GM06990 (cell line): ENCODE results near the gene CENPO.

Source experiments
- DNase-seq: peaks from one replicate; pipeline ENCODE4 v3.0.0-alpha.2; 2011; ENCODE audit not compliant: insufficient read length; ENCODE audit errors: extremely low read depth
- H3K27me3 ChIP-seq: replicated peaks from 2 replicates; pipeline ENCODE4 v1.6.0; 2011; ENCODE audit warnings: low read length; ENCODE audit not compliant: control insufficient read depth, insufficient read depth
- H3K36me3 ChIP-seq: 2 replicates; pipeline ENCODE4 v1.5.1; 2011; ENCODE audit warnings: low read length; ENCODE audit not compliant: control insufficient read depth, insufficient read depth
- H3K4me3 ChIP-seq: replicated peaks from 2 replicates; pipeline ENCODE4 v1.5.1; 2011; ENCODE audit warnings: low read depth, mild to moderate bottlenecking, control low read depth, low read length
- TF ChIP-seq, protein P1 (sequence below): IDR thresholded peaks from 2 replicates; pipeline ENCODE4 v1.5.1; 2011; ENCODE audit warnings: low read length, control low read depth, mild to moderate bottlenecking, inconsistent platforms; ENCODE audit not compliant: insufficient read depth, poor library complexity, severe bottlenecking

Gene CENPO

DNA sequence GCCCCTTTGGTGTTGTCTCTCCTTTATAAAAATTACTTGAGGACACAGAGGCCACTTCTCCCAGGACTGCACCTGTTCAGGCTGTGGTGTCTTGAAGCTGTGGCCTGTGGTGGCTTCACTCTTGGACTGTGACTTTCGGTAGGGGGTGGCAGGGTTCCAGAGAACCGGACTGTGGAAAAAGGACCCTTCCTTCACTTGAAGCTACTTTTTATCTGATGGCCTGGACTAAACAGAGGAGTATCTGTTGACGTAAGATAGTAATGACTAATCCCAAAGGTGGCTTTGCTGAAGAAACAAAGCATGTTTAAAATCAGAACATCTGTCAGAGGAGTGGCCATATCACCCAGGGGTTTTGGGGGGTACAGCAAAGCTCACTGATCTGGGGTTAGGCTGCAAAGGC, 60.8 kb downstream of the CENPO start:
- no peaks in the 10 kb centered on the region for H3K27me3 ChIP-seq
- no peak overlapping the region for H3K4me3 ChIP-seq
- no peak for DNase-seq
- TF ChIP-seq, protein P1, sequence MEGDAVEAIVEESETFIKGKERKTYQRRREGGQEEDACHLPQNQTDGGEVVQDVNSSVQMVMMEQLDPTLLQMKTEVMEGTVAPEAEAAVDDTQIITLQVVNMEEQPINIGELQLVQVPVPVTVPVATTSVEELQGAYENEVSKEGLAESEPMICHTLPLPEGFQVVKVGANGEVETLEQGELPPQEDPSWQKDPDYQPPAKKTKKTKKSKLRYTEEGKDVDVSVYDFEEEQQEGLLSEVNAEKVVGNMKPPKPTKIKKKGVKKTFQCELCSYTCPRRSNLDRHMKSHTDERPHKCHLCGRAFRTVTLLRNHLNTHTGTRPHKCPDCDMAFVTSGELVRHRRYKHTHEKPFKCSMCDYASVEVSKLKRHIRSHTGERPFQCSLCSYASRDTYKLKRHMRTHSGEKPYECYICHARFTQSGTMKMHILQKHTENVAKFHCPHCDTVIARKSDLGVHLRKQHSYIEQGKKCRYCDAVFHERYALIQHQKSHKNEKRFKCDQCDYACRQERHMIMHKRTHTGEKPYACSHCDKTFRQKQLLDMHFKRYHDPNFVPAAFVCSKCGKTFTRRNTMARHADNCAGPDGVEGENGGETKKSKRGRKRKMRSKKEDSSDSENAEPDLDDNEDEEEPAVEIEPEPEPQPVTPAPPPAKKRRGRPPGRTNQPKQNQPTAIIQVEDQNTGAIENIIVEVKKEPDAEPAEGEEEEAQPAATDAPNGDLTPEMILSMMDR, result no peak
- H3K36me3 ChIP-seq, result peaks cover 10% of the 10 kb centered on the region

DNA sequence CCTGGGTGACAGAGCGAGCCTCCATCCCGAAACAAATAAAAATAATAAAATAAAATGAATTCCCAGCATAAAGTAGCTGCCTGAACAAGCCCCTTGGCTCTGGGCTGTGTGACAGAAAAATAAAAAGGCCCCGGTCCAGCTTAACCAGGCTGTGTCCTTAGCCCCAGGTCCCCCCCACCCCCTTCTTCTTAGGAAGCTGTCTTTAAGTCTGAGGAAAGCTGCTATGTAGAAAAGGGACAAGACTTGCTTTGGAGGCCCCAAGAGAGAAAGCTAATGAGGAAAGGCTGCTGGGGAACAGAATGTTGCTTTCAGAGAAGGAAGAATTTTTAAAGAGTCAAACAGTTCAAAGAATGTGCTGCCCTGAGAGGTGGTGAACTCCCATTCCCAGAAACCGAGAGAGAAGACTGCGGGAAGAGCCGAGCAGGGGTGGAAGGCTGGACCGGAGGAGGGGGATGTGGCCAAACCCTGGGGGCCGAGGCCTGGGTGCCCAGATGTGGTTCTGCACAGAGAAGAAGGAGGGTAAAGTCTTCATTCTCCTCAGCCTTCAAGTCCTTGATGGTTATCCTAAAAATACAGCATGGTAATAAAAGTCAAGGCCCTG, 61.9 kb downstream of the CENPO start:
- H3K4me3 ChIP-seq, result no peak overlapping the region
- H3K36me3 ChIP-seq, result peaks cover 12% of the 10 kb centered on the region
- no peak for DNase-seq
- TF ChIP-seq, protein P1, result no peak
- no peaks in the 10 kb centered on the region for H3K27me3 ChIP-seq

DNA sequence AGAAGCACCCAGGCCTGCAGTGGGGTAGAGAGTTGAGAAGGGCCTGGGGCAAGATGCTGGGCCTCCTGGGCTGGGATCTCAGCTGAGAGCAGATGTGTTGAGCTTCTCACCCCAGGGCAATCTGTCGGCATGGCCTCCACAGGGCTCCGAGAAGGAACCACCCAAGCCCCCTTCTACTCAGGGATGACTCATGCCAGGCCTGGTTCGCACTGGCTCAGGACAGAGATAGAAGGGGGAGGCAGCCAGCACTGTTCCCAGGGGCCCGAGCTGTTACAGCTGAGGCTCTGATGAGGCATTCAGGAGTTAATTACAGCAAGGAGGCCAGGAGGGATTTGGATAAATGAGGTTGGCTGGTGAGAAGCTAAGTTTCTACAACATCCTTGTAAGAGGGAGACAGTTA, 62.5 kb downstream of the CENPO start:
- Histone ChIP-seq H3K27me3 (no peaks in the 10 kb centered on the region), H3K36me3 (peaks cover 12% of the 10 kb centered on the region), H3K4me3 (no peak overlapping the region)
- DNase-seq, result no peak
- TF ChIP-seq, protein P1, result no peak

DNA sequence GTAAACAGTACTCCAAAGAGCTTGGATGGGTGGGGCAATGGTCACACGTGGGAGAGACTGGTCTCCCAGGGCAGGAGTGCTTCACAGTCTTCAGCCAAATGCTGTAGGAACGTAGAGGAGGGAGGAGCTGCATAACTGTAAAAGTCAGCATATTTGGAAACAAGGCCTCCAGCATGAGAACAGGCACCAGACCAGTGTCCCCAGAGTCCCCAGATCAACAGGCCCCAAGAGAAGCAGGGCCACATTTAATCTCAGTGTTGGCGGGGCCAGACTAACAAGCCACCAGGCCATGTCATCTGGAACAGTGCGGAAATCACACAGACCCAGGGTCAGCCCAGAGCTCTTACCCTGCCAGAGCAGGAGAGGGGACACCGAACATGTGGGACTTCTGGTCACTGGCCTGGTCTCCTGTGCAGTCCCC, 63.6 kb downstream of the CENPO start:
- DNase-seq, result no peak
- Histone ChIP-seq H3K4me3 (no peak overlapping the region), H3K27me3 (no peaks in the 10 kb centered on the region), H3K36me3 (peaks cover 11% of the 10 kb centered on the region)
- TF ChIP-seq, protein P1, result no peak

DNA sequence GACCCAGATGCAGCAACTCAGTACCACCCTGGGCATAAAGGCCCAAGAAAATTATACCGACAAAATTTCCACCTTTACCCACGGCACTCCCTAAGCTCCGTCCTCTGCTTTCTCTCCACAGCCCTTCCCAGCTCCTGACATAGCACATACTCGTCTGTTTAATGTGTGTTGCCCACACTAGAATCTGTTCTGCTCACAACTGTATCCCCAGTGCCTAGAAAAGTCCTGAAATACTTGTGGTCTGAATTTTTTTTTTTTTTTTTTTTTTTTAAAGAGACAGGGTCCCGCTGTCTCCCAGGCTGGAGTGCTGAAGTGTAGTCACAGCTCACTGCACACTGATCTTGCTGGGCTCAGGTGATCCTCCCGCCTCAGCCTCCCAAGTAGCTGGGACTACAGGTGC, 64.5 kb downstream of the CENPO start:
- Histone ChIP-seq H3K36me3 (peaks cover 13% of the 10 kb centered on the region), H3K27me3 (no peaks in the 10 kb centered on the region), H3K4me3 (no peak overlapping the region)
- no peak for DNase-seq
- TF ChIP-seq, protein P1, result no peak

DNA sequence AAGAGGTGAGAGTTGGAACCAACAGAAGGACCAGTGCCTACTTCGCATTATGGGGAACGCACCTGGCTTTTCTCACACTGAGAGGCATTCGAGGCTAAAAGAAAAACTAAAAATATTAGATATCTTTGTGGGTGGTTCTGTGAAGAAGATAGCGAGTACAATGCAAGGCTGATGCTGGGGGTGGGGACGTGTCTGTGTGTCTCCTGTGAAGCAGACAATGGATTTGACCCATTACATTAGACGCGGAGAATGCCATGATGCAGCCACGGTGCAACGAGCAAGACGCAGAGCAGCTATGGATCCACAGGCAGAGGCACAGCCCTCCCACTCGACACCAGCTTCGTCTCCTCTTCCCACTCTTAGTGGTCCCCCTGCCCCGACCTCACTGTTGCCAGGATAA, 65.8 kb downstream of the CENPO start:
- no peaks in the 10 kb centered on the region for H3K27me3 ChIP-seq
- H3K36me3 ChIP-seq, result peaks cover 12% of the 10 kb centered on the region
- H3K4me3 ChIP-seq, result no peak overlapping the region
- no peak for DNase-seq
- TF ChIP-seq, protein P1, result no peak
